Smooth muscle cell (in vitro differentiated cells): ENCODE data around the gene POMGNT2. TPM values are rescaled to one million over a fixed set of nuclear protein-coding genes. Genes with fewer than 3 reads are reported as not detected.

Experiments
- DNase-seq: peaks from one replicate; lab custom pipeline; 2025; ENCODE audit not compliant: unreplicated experiment; lab: John Stamatoyannopoulos, UW
- H2AFZ ChIP-seq: fragments of 200-600 bp; sonication (generic); 2 replicates; pipeline ENCODE4 v1.6.0; 2016; ENCODE audit warnings: antibody characterized with exemption, low read depth, mild to moderate bottlenecking
- H3F3A ChIP-seq: fragments of 200-600 bp; sonication (generic); 2 replicates; pipeline ENCODE4 v1.6.0; 2017; ENCODE audit warnings: antibody characterized with exemption, low read depth
- H3K27ac ChIP-seq: fragments of 200-600 bp; sonication (generic); 2 replicates; pipeline ENCODE4 v1.5.1; 2016; ENCODE audit warnings: low read depth, mild to moderate bottlenecking
- H3K27me3 ChIP-seq: fragments of 200-600 bp; sonication (generic); 2 replicates; pipeline ENCODE4 v1.6.1; 2016; ENCODE audit warnings: low read depth, mild to moderate bottlenecking
- H3K36me3 ChIP-seq: fragments of 200-600 bp; sonication (generic); 2 replicates; pipeline ENCODE4 v1.5.1; 2016; ENCODE audit warnings: low read depth
- H3K4me1 ChIP-seq: fragments of 200-600 bp; sonication (generic); 2 replicates; pipeline ENCODE4 v1.5.1; 2016; ENCODE audit warnings: low read depth
- H3K4me2 ChIP-seq: fragments of 200-600 bp; sonication (generic); 2 replicates; pipeline ENCODE4 v1.6.0; 2016; ENCODE audit warnings: mild to moderate bottlenecking
- H3K4me3 ChIP-seq: fragments of 200-600 bp; sonication (generic); 2 replicates; pipeline ENCODE4 v1.5.1; 2016; ENCODE audit warnings: mild to moderate bottlenecking
- H3K79me2 ChIP-seq: fragments of 200-600 bp; sonication (generic); 2 replicates; pipeline ENCODE4 v1.6.0; 2016; ENCODE audit warnings: low read depth, mild to moderate bottlenecking
- H3K9ac ChIP-seq: fragments of 200-600 bp; sonication (generic); 2 replicates; pipeline ENCODE4 v1.6.0; 2016; ENCODE audit warnings: low read depth
- H3K9me3 ChIP-seq: fragments of 200-600 bp; sonication (generic); replicated peaks from 2 replicates; pipeline ENCODE4 v1.5.1; 2016; ENCODE audit warnings: low read depth
- H4K20me1 ChIP-seq: fragments of 200-600 bp; sonication (generic); 2 replicates; pipeline ENCODE4 v1.6.0; 2016; ENCODE audit warnings: low read depth
- CTCF ChIP-seq: fragments of 200-600 bp; sonication (generic); IDR thresholded peaks from 2 replicates; pipeline ENCODE4 v1.5.1; 2017; ENCODE audit warnings: borderline replicate concordance, mild to moderate bottlenecking, antibody characterized with exemption; ENCODE audit not compliant: insufficient read depth, poor library complexity, severe bottlenecking
- WGBS: methylation state at CpG from one replicate; pipeline ENCODE4 v1.1.7; 2016; ENCODE audit warnings: low lambda C conversion rate; 5-methylcytosine and 5-hydroxymethylcytosine counted together
- polyA plus RNA-seq: library from polyadenylated mRNA; unstranded; fragments of >200 nt; fragmentation: Nextera tagmentation; extraction: Ambion mirVana; gene quantifications from 2 replicates; pipeline ENCODE4 v1.2.1, GENCODE V29; 2016
- total RNA-seq: library from RNA; depleted of rRNA; stranded (reverse); fragments of >200 nt; gene quantifications from 2 replicates; pipeline ENCODE4 v1.2.3, GENCODE V29; 2014

The POMGNT2 gene
- total and polyA plus RNA-seq, 2 experiments from 2014 or later = 9.3 to 14.1 TPM

DNA sequence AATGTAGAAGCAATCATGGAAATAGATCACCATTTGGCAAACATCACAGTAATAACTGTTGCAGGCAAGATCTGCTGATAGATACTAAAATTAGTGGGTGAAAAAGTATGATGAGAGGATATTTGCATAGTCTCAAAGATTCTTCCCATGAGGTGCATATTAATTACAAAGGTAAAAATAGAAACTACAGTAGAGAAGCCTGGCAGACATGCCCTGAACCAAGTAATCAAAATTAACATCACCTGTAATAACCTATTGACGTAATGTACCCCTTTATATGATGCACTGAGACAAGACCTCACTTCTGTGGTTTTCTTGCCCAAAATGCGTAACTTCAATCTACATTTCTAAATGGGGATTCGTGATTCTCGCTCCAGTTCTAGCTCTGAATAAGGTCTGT is 14.4 kb downstream of the POMGNT2 start:
- Histone ChIP-seq H3K36me3 (no peaks in the 10 kb centered on the region), H3K9me3 (no peaks in the 10 kb centered on the region), H3K9ac (no peak overlapping the region), H3K27ac (no peak overlapping the region), H2AFZ (no peak overlapping the region), H3F3A (no peaks in the 10 kb centered on the region), H3K79me2 (no peaks in the 10 kb centered on the region), H3K4me1 (peaks cover 6% of the 10 kb centered on the region), H3K4me2 (no peak overlapping the region), H4K20me1 (peaks cover 17% of the 10 kb centered on the region), H3K4me3 (no peak overlapping the region), H3K27me3 (no peaks in the 10 kb centered on the region)
- WGBS = 94% methylated on average over 4 of the region's 4 CpGs
- DNase-seq = no peak
- no peak for TF ChIP-seq CTCF

DNA sequence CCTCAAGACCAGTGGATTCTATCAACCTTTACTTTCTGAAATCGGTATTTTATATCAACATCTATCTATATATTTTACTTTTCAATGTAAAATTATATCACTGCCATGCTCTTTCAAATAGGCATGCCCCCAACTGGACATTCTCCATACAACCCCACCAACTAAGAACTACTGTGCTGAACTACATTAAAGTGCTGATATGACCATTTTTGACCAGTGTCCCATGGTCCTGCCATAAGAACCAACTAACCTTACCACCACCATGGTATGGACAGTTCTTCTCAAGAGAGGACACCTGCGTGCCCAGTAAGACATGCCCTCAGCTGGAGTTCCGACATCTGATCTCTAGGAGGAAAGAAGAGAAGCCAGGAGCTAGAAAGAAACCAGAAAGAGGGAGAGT is 15.6 kb downstream of the POMGNT2 start:
- Histone ChIP-seq H3K4me3 (no peak overlapping the region), H3K36me3 (no peaks in the 10 kb centered on the region), H3K79me2 (no peaks in the 10 kb centered on the region), H4K20me1 (peaks cover 16% of the 10 kb centered on the region), H3K4me1 (peaks cover 6% of the 10 kb centered on the region), H3K27ac (no peak overlapping the region), H3F3A (no peaks in the 10 kb centered on the region), H3K4me2 (no peak overlapping the region), H3K9ac (no peak overlapping the region), H3K9me3 (no peaks in the 10 kb centered on the region), H3K27me3 (no peaks in the 10 kb centered on the region), H2AFZ (no peak overlapping the region)
- DNase-seq = no peak
- WGBS = 87% methylated on average over 3 of the region's 3 CpGs
- TF ChIP-seq CTCF = no peak

- no peaks in the 10 kb centered on the region for H3K9me3 ChIP-seq
- 98% methylated on average over 4 of the region's 4 CpGs for WGBS
These were observed 16.8 kb downstream of the POMGNT2 start for GRCh38 chr3:43089081-43089480.

More at GRCh38 chr3:43089081-43089480, 16.8 kb downstream of the POMGNT2 start:
- no peak overlapping the region for H3K4me2 ChIP-seq
- no peak overlapping the region for H3K9ac ChIP-seq
- peaks cover 2% of the 10 kb centered on the region for H3K4me1 ChIP-seq
- no peaks in the 10 kb centered on the region for H3K79me2 ChIP-seq
- no peak for TF ChIP-seq CTCF
- H3F3A ChIP-seq = no peaks in the 10 kb centered on the region
- no peak for DNase-seq
- H4K20me1 ChIP-seq = peaks cover 4% of the 10 kb centered on the region
- no peak overlapping the region for H2AFZ ChIP-seq
- no peaks in the 10 kb centered on the region for H3K36me3 ChIP-seq
- no peak overlapping the region for H3K4me3 ChIP-seq
- H3K27ac ChIP-seq = no peak overlapping the region
- H3K27me3 ChIP-seq = no peaks in the 10 kb centered on the region
